Measurements from ENCODE around the gene ZNF736. TPM values are rescaled to one million over a fixed set of nuclear protein-coding genes. Genes with fewer than 3 reads are reported as not detected.

ZNF736 gene
- 0.02 TPM in 1 of 5 replicates, not detected in the others for total RNA-seq (2022; extraction: Qiagen RNA extraction; ENCODE audit: low read depth)

DNA sequence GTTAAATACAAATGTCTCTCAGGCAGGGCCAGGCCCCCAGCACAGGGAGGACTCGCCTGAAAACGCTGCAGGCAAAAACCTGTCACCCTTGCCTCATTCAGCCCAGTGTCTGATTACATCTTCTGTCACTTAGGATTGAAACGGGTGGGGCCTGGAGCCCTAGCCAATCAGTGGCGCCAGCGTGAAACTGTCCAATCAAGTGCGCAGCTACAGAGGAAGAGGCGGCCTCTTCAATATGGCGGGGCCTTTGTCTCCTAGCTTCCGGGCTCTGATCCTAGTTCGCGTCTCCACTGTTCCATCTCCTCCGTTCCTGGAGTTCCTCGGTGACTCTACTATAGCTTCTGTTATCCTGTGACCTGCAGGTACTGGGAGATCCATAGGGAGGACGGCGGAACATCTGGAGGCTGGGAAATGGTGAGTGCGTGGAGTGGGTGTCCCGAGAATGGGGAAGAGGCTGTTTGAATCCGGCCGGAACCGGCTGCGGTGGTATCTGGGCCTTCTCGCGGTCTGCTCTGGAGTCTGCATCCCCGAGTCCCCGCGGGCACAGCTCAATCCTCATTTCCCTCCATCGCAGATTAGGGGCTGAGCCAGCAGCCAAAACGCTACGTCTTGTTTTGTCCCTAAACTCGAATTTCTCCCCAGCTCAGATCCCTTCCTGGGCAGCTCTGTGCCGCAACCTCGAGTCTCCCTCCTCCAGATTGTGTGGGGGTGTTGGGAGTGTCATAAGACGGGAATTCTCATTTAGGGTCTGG, at the start of gene ZNF736:
TSS of gene ZNF736 (plus strand) at position 222 of the 752 bp plus-strand sequence. CDS start at position 412, 190 bp downstream.

Other genes starting within 250 kb of the ZNF736 start
- not detected in 5 replicates for gene ZNF735, start 106.8 kb upstream of the ZNF736 start, total RNA-seq (2022; extraction: Qiagen RNA extraction; ENCODE audit: low read depth)
- not detected in 5 replicates for gene ZNF679, start 85.5 kb upstream of the ZNF736 start, total RNA-seq (2022; extraction: Qiagen RNA extraction; ENCODE audit: low read depth)
- 1.8 to 3.0 TPM (median 2.4 TPM) in 5 replicates for gene ZNF680, start 249.1 kb downstream of the ZNF736 start, total RNA-seq (2022; extraction: Qiagen RNA extraction; ENCODE audit: low read depth)

All from A549 treated with CpdA at 1 μM for 4 hours (cell line).